Fibroblast of lung (primary cell): ENCODE measurements around the gene VSTM2B. TPM values are rescaled to one million over a fixed set of nuclear protein-coding genes. Genes with fewer than 3 reads are reported as not detected.

Source experiments
- DNase-seq, 2 donors: peaks; one replicate each; pipeline versions ENCODE4 v3.0.0 to v3.0.0-alpha.2; 2010; ENCODE audit warnings: low read depth in 2 of 2
- H2AFZ ChIP-seq: 2 replicates; pipeline ENCODE4 v1.5.1; 2012; ENCODE audit warnings: low read length, control low read depth, inconsistent platforms
- H3K27ac ChIP-seq: 2 replicates; pipeline ENCODE4 v1.5.1; 2011; ENCODE audit warnings: low read length, control low read depth; ENCODE audit not compliant: insufficient read depth
- H3K27me3 ChIP-seq: 2 replicates; pipeline ENCODE4 v1.5.1; 2011; ENCODE audit warnings: mild to moderate bottlenecking, low read length; ENCODE audit not compliant: control insufficient read depth, insufficient read depth
- H3K36me3 ChIP-seq: 2 replicates; pipeline ENCODE4 v1.5.1; 2011; ENCODE audit warnings: low read length; ENCODE audit not compliant: control insufficient read depth, insufficient read depth
- H3K4me1 ChIP-seq: 2 replicates; pipeline ENCODE4 v1.5.1; 2011; ENCODE audit warnings: low read length; ENCODE audit not compliant: control insufficient read depth, insufficient read depth; ENCODE audit errors: extremely low read depth
- H3K4me2 ChIP-seq: 2 replicates; pipeline ENCODE4 v1.5.1; 2011; ENCODE audit warnings: low read length, control low read depth; ENCODE audit not compliant: insufficient read depth; ENCODE audit errors: extremely low read depth
- H3K4me3 ChIP-seq, 4 experiments: fragments of 200-600 bp in 1 of 4; sonication (generic) in 1 of 4; replicated peaks in 1 of 4; 2 replicates each; pipeline ENCODE4 v1.5.1; 2011 to 2016; ENCODE audit warnings: low read length in 4 of 4, low read depth in 3 of 4, mild to moderate bottlenecking in 3 of 4, control low read depth in 2 of 4, inconsistent platforms in 1 of 4, mixed read lengths in 1 of 4; ENCODE audit not compliant: insufficient read depth in 1 of 4; ENCODE audit errors: control extremely low read depth in 1 of 4
- H3K79me2 ChIP-seq: 2 replicates; pipeline ENCODE4 v1.5.1; 2012; ENCODE audit warnings: mild to moderate bottlenecking, low read length, inconsistent platforms; ENCODE audit not compliant: control insufficient read depth, insufficient read depth
- H3K9ac ChIP-seq: 2 replicates; pipeline ENCODE4 v1.5.1; 2011; ENCODE audit warnings: mild to moderate bottlenecking, low read length, control low read depth; ENCODE audit not compliant: insufficient read depth
- H3K9me3 ChIP-seq: 2 replicates; pipeline ENCODE4 v1.5.1; 2012; ENCODE audit warnings: low read depth, low read length; ENCODE audit not compliant: control insufficient read depth, insufficient read depth
- H4K20me1 ChIP-seq: 2 replicates; pipeline ENCODE4 v1.5.1; 2011; ENCODE audit warnings: low read length; ENCODE audit not compliant: control insufficient read depth, insufficient read depth; ENCODE audit errors: extremely low read depth
- EZH2 ChIP-seq: IDR thresholded peaks from 2 replicates; pipeline ENCODE4 v1.5.1; 2012; ENCODE audit warnings: low read length, control low read depth, mild to moderate bottlenecking; ENCODE audit errors: missing control alignments
- polyA plus RNA-seq, 2 donors: library from polyadenylated mRNA; depleted of rRNA in 1 of 2; stranded (reverse) in 1 of 2; unstranded in 1 of 2; fragments of >200 nt; gene quantifications; 2 replicates each; pipeline ENCODE4 v1.2.1, GENCODE V29; 2011 to 2012; ENCODE audit warnings: missing spikeins in 1 of 2
- total RNA-seq: library from RNA; depleted of rRNA; stranded (reverse); fragments of >200 nt; gene quantifications from 2 replicates; pipeline ENCODE4 v1.2.1, GENCODE V29; 2014
- TF ChIP-seq, protein P1 (sequence below), 2 donors: IDR thresholded peaks in 1 of 2; conservative IDR thresholded peaks in 1 of 2; 1 replicate in 1 of 2; 2 replicates in 1 of 2; pipeline ENCODE4 v1.5.1; 2011 to 2012; ENCODE audit warnings: low read length in 2 of 2, control low read depth in 1 of 2, inconsistent platforms in 1 of 2, low read depth in 1 of 2, mild to moderate bottlenecking in 1 of 2

Gene VSTM2B
- total and polyA plus RNA-seq, 2 donors (not counting 1 experiment from before 2014, with no cell fraction given), result not detected

- peak in 1 of 2 donors; percentile 32 for DNase-seq
- no peak overlapping the region for H3K4me2 ChIP-seq
- no peaks in the 10 kb centered on the region for H3K27me3 ChIP-seq
These were observed 51.2 kb downstream of the VSTM2B start for GRCh38 chr19:29576761-29577648.

DNA sequence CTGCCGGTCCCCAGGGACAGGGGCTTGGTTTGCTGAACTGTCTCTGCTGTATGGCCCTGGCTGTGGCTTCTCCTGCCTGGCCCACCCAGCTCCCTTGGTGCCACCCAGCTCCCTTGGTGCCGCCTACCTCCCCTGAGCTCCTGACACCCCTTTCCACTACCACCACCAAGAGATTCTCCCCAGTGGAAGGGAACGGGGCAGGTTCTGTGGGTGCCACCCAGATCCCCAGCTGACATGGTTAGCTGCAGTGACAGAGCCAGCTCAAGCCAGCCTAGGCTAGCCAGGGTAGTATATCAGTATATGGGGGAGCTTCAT is 51.8 kb downstream of the VSTM2B start:
- Histone ChIP-seq H3K27me3 (no peaks in the 10 kb centered on the region), H3K9me3 (no peaks in the 10 kb centered on the region), H3K9ac (no peak overlapping the region), H3K36me3 (no peaks in the 10 kb centered on the region), H2AFZ (no peak overlapping the region), H3K27ac (no peak overlapping the region), H3K79me2 (no peaks in the 10 kb centered on the region), H3K4me2 (no peak overlapping the region), H3K4me1 (no peaks in the 10 kb centered on the region), H3K4me3 (no peak overlapping the region), H4K20me1 (no peaks in the 10 kb centered on the region)
- TF ChIP-seq, protein P1, sequence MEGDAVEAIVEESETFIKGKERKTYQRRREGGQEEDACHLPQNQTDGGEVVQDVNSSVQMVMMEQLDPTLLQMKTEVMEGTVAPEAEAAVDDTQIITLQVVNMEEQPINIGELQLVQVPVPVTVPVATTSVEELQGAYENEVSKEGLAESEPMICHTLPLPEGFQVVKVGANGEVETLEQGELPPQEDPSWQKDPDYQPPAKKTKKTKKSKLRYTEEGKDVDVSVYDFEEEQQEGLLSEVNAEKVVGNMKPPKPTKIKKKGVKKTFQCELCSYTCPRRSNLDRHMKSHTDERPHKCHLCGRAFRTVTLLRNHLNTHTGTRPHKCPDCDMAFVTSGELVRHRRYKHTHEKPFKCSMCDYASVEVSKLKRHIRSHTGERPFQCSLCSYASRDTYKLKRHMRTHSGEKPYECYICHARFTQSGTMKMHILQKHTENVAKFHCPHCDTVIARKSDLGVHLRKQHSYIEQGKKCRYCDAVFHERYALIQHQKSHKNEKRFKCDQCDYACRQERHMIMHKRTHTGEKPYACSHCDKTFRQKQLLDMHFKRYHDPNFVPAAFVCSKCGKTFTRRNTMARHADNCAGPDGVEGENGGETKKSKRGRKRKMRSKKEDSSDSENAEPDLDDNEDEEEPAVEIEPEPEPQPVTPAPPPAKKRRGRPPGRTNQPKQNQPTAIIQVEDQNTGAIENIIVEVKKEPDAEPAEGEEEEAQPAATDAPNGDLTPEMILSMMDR (conservative IDR thresholded peaks at IDR 0.05 in 1 of 2, IDR thresholded peaks at IDR 0.05 in 1 of 2; ENCODE audit: low read depth in 1 of 2, low read length in 2 of 2), result no peak
- DNase-seq, result no peak

More at GRCh38 chr19:29576761-29577648, 51.2 kb downstream of the VSTM2B start:
- no peaks in the 10 kb centered on the region for H3K4me1 ChIP-seq
- no peak for TF ChIP-seq EZH2
- TF ChIP-seq, protein P1 (conservative IDR thresholded peaks at IDR 0.05 in 1 of 2, IDR thresholded peaks at IDR 0.05 in 1 of 2; ENCODE audit: low read depth in 1 of 2, low read length in 2 of 2), result no peak
- H3K9ac ChIP-seq, result no peak overlapping the region
- no peak overlapping the region for H3K27ac ChIP-seq
- no peak overlapping the region for H3K4me3 ChIP-seq
- H2AFZ ChIP-seq, result no peak overlapping the region
- H3K79me2 ChIP-seq, result no peaks in the 10 kb centered on the region
- H3K36me3 ChIP-seq, result no peaks in the 10 kb centered on the region
- no peaks in the 10 kb centered on the region for H4K20me1 ChIP-seq
- no peaks in the 10 kb centered on the region for H3K9me3 ChIP-seq

GRCh38 chr19:29578349-29578748 is 52.6 kb downstream of the VSTM2B start:
- Histone ChIP-seq H4K20me1 (no peaks in the 10 kb centered on the region), H3K27me3 (no peaks in the 10 kb centered on the region), H3K9me3 (no peaks in the 10 kb centered on the region), H2AFZ (no peak overlapping the region), H3K36me3 (no peaks in the 10 kb centered on the region), H3K4me3 (no peak overlapping the region), H3K9ac (no peak overlapping the region), H3K4me2 (no peak overlapping the region), H3K4me1 (no peaks in the 10 kb centered on the region), H3K79me2 (no peaks in the 10 kb centered on the region), H3K27ac (no peak overlapping the region)
- TF ChIP-seq, protein P1 (conservative IDR thresholded peaks at IDR 0.05 in 1 of 2, IDR thresholded peaks at IDR 0.05 in 1 of 2; ENCODE audit: low read depth in 1 of 2, low read length in 2 of 2), result no peak
- no peak for TF ChIP-seq EZH2
- no peak for DNase-seq
